Non-pigmented ciliary epithelial cell (primary cell): Measurements from ENCODE around the gene OGFOD3.
"Not testable (repeated sequence)": the region's sequence is repeated elsewhere in the genome, so short reads cannot be mapped to it uniquely, and the experiment has no call there.

ENCODE experiments used
- DNase-seq: peaks from one replicate; pipeline ENCODE4 v3.0.0-alpha.2; 2010; ENCODE audit warnings: low read depth

Gene OGFOD3

GRCh38 chr17:82386881-82387704, 31.3 kb downstream of the OGFOD3 start:
- DNase-seq, result no peak

GRCh38 chr17:82386255-82386831, 32.0 kb downstream of the OGFOD3 start:
- DNase-seq, result no peak

GRCh38 chr17:82385559-82386254, 32.7 kb downstream of the OGFOD3 start:
- no peak for DNase-seq

- no peak for DNase-seq
Measured at GRCh38 chr17:82384730-82385481, 33.5 kb downstream of the OGFOD3 start.

DNA sequence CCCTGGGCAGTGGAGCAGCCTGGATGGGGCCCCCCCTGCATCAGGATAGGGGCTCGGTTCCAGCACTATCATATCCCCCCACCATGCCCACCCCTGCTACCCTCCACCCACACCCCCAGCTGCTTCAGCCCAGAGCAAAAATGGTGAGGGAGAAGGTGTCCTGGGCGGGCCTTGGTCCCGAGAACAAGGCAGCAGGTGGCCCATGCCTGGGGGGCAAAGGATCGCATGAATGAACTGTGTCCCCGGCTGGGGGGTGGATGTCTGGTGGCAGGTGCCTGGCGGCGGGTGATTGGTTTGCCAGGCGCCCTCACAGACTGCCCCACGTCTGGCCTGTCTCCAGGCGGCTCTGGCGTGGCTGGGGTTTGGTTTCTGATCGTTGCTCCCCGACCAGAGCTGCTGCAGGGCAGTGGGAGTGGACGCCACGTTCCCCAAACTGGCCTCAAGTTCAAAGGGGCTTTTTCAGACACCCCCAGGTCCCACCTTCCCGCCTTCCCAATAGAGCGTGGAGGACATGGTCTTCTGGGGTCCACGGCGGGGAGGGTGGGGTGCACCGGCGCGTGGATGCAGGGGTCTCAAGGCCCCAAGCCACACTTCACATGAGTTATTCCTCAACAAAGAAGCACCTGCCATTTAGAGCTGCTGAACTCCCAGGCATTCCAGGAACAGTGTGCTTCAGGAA, 34.2 kb downstream of the OGFOD3 start:
- no peak for DNase-seq

DNA sequence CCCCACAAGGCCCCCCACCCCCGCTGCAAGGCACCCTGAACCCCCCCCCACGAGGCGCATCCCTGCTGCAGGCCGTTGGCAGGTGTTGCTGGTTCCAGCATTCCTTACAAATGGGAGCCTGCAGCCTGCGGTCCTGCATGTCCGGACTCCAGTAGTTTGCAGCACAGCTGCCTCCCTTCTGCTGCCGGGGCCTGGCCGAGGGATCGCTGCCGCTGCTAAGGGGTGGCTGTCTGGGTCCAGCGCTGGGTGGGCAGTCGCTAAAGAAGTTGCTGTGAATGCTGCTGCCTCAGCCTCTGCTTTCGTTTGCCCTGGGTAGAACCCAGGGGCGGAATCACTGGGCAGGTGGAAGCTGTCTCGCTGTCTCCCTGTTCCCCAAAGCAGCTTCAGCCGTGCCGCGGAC, 35.0 kb downstream of the OGFOD3 start:
- DNase-seq, result no peak

DNA sequence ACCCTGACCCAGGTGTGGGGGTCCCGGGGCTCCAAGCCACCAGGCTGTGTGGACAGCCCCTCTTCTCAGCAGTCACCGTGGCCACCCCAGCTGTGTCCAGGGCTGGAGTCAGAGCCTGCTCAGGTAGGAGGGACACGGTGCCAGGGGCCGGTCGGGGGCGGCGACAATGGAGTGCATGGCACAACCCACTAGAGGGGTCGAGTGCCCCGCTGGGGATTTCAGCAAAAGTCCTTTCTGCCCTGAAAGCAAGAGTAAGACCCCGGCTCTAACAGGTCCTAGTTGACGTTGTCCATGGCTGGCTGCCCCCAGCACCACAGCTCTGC, 35.5 kb downstream of the OGFOD3 start:
- no peak for DNase-seq

GRCh38 chr17:82382220-82382932, 36.0 kb downstream of the OGFOD3 start:
- DNase-seq, result not testable (repeated sequence)

GRCh38 chr17:82381703-82382009, 36.7 kb downstream of the OGFOD3 start:
- DNase-seq, result not testable (repeated sequence)

- no peak for DNase-seq
Measured at GRCh38 chr17:82380860-82381702, 37.3 kb downstream of the OGFOD3 start.

GRCh38 chr17:82378741-82379021, 39.7 kb downstream of the OGFOD3 start:
- no peak for DNase-seq

DNA sequence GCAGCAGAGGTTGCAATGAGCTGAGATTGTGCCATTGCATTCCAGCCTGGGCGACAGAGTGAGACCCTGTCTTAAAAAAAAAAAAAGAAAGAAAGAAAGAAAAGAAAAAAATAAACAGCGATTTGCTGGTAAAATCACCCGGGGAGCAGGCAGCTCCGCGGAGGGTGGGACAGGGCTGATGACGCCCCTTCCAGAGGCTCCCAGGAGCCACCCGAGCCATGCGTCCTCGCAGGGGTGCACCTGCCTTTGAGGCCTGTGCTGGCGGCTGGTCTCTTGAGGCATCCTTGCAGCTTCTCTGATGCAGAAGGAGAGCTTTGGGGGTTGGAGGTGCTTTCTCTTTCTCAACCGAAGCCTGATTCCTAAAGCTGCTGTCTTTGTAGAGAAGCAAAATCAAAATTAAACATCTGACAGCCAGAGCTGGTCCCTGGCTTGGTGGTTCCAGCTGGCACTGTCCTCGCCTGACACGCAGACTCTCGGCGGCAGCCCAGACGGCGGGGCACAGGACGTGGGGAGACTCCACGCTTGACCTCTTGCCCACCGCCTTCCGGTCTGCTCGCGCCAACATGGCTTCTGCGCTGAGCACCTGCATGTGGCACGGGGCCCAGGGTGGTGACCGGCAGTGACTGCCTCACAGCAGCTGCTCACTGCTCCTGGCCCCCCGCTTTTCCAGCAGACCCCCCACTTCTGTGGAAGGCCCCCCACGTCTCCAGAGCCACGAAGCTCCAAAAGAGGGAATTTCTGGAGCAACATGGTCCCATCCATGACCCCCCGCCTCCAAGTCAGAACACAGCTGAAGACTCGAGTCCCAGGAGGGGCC, 40.3 kb downstream of the OGFOD3 start:
- DNase-seq, result no peak

DNA sequence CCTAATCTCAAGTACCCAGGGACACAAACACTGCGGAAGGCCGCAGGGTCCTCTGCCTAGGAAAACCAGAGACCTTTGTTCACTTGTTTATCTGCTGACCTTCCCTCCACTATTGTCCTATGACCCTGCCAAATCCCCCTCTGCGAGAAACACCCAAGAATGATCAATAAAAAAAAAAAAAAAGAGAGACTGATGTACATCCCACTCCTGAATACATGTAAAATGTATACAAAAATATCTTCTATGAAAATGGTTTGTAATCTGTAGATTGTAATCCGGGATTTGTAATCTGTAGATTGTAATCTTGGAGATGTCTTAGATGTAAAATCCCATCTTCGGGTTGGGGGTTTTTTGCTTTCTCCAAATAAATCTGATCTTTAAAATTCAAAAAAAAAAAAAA, 41.1 kb downstream of the OGFOD3 start:
- not testable (repeated sequence) for DNase-seq

DNA sequence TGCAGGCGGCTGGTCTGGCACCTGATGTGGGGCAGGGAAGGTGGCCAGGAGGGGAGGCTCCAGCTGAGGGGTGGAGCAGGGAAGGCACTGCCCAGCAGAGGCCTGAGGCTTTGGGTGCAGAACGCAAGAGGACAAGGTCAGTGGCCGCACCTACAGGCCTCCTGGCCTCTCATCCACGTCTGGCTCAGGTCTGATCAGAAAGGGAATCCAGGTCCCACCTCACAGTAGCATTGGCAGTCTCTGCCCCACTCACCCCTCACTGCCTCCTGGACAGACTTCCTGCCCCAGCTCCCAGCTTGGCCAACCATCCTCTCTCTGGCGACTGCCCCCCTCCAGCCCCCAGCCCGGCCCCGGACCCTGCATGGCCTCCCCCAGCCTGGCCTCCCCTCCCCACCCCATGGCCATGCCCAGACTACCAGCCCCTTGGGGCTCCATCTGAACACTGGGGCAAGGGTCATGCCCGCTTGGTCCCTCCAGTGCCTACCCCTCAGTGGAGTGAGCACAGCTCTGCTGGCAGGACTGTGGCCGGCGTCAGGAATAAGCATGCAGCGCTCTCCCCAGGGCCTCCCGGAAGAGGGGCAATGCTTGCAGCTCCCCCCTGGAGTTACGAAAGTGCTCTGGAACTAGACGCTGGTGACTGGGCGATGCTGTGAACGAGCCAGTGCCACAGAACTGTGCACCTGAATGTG, 42.2 kb downstream of the OGFOD3 start:
- DNase-seq, result no peak

GRCh38 chr17:82375359-82376041, 42.9 kb downstream of the OGFOD3 start:
- DNase-seq, result no peak

DNA sequence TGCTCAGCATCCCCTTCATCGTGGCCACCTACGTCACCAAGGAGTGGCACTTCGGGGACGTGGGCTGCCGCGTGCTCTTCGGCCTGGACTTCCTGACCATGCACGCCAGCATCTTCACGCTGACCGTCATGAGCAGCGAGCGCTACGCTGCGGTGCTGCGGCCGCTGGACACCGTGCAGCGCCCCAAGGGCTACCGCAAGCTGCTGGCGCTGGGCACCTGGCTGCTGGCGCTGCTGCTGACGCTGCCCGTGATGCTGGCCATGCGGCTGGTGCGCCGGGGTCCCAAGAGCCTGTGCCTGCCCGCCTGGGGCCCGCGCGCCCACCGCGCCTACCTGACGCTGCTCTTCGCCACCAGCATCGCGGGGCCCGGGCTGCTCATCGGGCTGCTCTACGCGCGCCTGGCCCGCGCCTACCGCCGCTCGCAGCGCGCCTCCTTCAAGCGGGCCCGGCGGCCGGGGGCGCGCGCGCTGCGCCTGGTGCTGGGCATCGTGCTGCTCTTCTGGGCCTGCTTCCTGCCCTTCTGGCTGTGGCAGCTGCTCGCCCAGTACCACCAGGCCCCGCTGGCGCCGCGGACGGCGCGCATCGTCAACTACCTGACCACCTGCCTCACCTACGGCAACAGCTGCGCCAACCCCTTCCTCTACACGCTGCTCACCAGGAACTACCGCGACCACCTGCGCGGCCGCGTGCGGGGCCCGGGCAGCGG, 43.6 kb downstream of the OGFOD3 start:
- no peak for DNase-seq

GRCh38 chr17:82373731-82374625, 44.4 kb downstream of the OGFOD3 start:
- DNase-seq, result no peak
